HepG2 (cell line): Measurements from ENCODE around the gene INF2. TPM values are rescaled to one million over a fixed set of nuclear protein-coding genes. Genes with fewer than 3 reads are reported as not detected.
A peak's percentile ranks its signal among the peaks of the same experiment; 100 is the strongest.

ENCODE experiments used
- ATAC-seq: fragments of 200-7000 bp; cut with Tn5 transposase; 3 replicates; pipeline ENCODE4 v1.9.1; 2020; ENCODE audit warnings: mild to moderate bottlenecking, moderate library complexity
- BruUV-seq: library from RNA; stranded (reverse); fragments of 400-500 nt; replicated peaks from 2 replicates; lab custom pipeline; 2021; lab: Mats Ljungman, UMichigan
- CTCF ChIA-PET: fragments of 300-600 bp; formaldehyde crosslinking; extraction: SDS; loops from one replicate; lab custom pipeline; 2021; ENCODE audit warnings: low total read pairs, inconsistent platforms, low intra/inter-chr PET ratio; lab: Yijun Ruan, JAX
- POLR2A ChIA-PET: fragments of 350-600 bp; sonication (Branson Sonifier 250); formaldehyde crosslinking; loops from one replicate; lab custom pipeline; 2020; ENCODE audit warnings: antibody characterized with exemption, inconsistent platforms; lab: Yijun Ruan, JAX
- DNase-seq: peaks from one replicate; pipeline ENCODE4 v3.0.0-alpha.2; 2015; ENCODE audit warnings: low spot score
- FAIRE-seq: peaks from 3 replicates; lab custom pipeline; 2011; peaks lifted over from hg19 to GRCh38; lab: Jason Lieb, UNC
- H2AFZ ChIP-seq: one replicate; pipeline ENCODE4 v1.6.1; 2011; ENCODE audit warnings: low read length, inconsistent platforms
- H3K27ac ChIP-seq: fragments of 300-600 bp; 3 replicates; pipeline ENCODE4 v1.8.0; 2011; ENCODE audit warnings: mixed run types, mild to moderate bottlenecking, mixed read lengths, low read length, inconsistent platforms; ENCODE audit not compliant: insufficient read depth; ENCODE audit errors: extremely low read length
- H3K27me3 ChIP-seq, 2 experiments: fragments of 200-600 bp in 1 of 2; 2 replicates in 1 of 2; 3 replicates in 1 of 2; pipeline versions ENCODE4 v1.6.0 to v1.8.0; 2011; ENCODE audit warnings: low read length in 2 of 2, mild to moderate bottlenecking in 2 of 2, moderate library complexity in 2 of 2, inconsistent platforms in 1 of 2; ENCODE audit not compliant: insufficient read depth in 2 of 2, control insufficient read depth in 1 of 2
- H3K36me3 ChIP-seq, 2 experiments: fragments of 200-600 bp in 1 of 2; replicated peaks in 1 of 2; 2 replicates in 1 of 2; 3 replicates in 1 of 2; pipeline versions ENCODE4 v1.5.1 to v1.8.0; 2011; ENCODE audit warnings: low read length in 2 of 2, inconsistent platforms in 1 of 2; ENCODE audit not compliant: insufficient read depth in 2 of 2, control insufficient read depth in 1 of 2
- H3K4me1 ChIP-seq: 2 replicates; pipeline ENCODE4 v1.5.1; 2012; ENCODE audit warnings: low read length, inconsistent platforms; ENCODE audit not compliant: insufficient read depth
- H3K4me2 ChIP-seq: 2 replicates; pipeline ENCODE4 v1.6.0; 2011; ENCODE audit warnings: low read depth, low read length, inconsistent platforms
- H3K4me3 ChIP-seq, 3 experiments: fragments of 200-600 bp in 1 of 3; sonication (generic), shearing (Covaris generic) in 1 of 3; replicated peaks in 1 of 3; 2 replicates each; pipeline ENCODE4 v1.5.1; 2011 to 2016; ENCODE audit warnings: low read length in 3 of 3, inconsistent platforms in 2 of 3, low read depth in 2 of 3, mild to moderate bottlenecking in 2 of 3, control low read depth in 1 of 3, mixed read lengths in 1 of 3; ENCODE audit not compliant: insufficient read depth in 1 of 3
- H3K79me2 ChIP-seq: one replicate; pipeline ENCODE4 v1.6.1; 2011; ENCODE audit warnings: low read length, inconsistent platforms; ENCODE audit not compliant: insufficient read depth
- H3K9ac ChIP-seq: 2 replicates; pipeline ENCODE4 v1.6.0; 2011; ENCODE audit warnings: mild to moderate bottlenecking, low read depth, low read length, inconsistent platforms; ENCODE audit not compliant: insufficient read depth
- H3K9me3 ChIP-seq: 2 replicates; pipeline ENCODE4 v1.5.1; 2012; ENCODE audit warnings: mild to moderate bottlenecking, low read length
- H4K20me1 ChIP-seq: 2 replicates; pipeline ENCODE4 v1.6.0; 2011; ENCODE audit warnings: inconsistent platforms, mild to moderate bottlenecking, low read length, moderate library complexity; ENCODE audit not compliant: insufficient read depth
- GABPA ChIP-seq, 2 experiments: IDR thresholded peaks; 2 replicates each; pipeline ENCODE4 v1.6.1; 2011 to 2016; ENCODE audit warnings: low read depth in 2 of 2, low read length in 1 of 2, missing biosample characterization in 1 of 2, missing genetic modification characterization in 1 of 2
- GRHL1 ChIP-seq: sonication (generic); formaldehyde crosslinking; conservative IDR thresholded peaks from 2 replicates; pipeline ENCODE4 v1.8.0; 2022; ENCODE audit warnings: missing genetic modification reagents
- MZF1 ChIP-seq: sonication (generic); formaldehyde crosslinking; IDR thresholded peaks from 2 replicates; pipeline ENCODE4 v1.8.1; 2023; ENCODE audit warnings: mild to moderate bottlenecking, missing genetic modification reagents, borderline replicate concordance
- NFIC ChIP-seq: IDR thresholded peaks from 2 replicates; pipeline ENCODE4 v1.6.1; 2012; ENCODE audit warnings: mild to moderate bottlenecking, low read length, inconsistent platforms
- TBX3 ChIP-seq: fragments of 450-650 bp; IDR thresholded peaks from 2 replicates; pipeline ENCODE4 v1.6.1; 2017; ENCODE audit warnings: antibody characterized with exemption, mild to moderate bottlenecking, inconsistent platforms, borderline replicate concordance
- U2AF2 ChIP-seq: fragments of 200-400 bp; formaldehyde crosslinking; IDR thresholded peaks from 2 replicates; pipeline ENCODE4 v1.6.1; 2017; ENCODE audit warnings: low read depth, mild to moderate bottlenecking, low read length
- ZFP91 ChIP-seq: sonication (generic); formaldehyde crosslinking; IDR thresholded peaks from 2 replicates; pipeline ENCODE4 v1.9.0; 2022; ENCODE audit warnings: missing genetic modification reagents, mild to moderate bottlenecking, borderline replicate concordance
- ZNF274 ChIP-seq: sonication (generic); formaldehyde crosslinking; IDR thresholded peaks from 2 replicates; pipeline ENCODE4 v1.5.1; 2020; ENCODE audit warnings: mild to moderate bottlenecking, missing genetic modification reagents
- ZNF281 ChIP-seq: sonication (generic); formaldehyde crosslinking; IDR thresholded peaks from 2 replicates; pipeline ENCODE4 v1.4.0; 2020; ENCODE audit warnings: missing genetic modification reagents, borderline replicate concordance
- ZNF550 ChIP-seq: sonication (generic); formaldehyde crosslinking; IDR thresholded peaks from 2 replicates; pipeline ENCODE4 v1.4.0; 2020; ENCODE audit warnings: mild to moderate bottlenecking, missing genetic modification reagents, borderline replicate concordance
- ZNF782 ChIP-seq: sonication (generic); formaldehyde crosslinking; IDR thresholded peaks from 2 replicates; pipeline ENCODE4 v1.4.0; 2020; ENCODE audit warnings: missing genetic modification reagents, mild to moderate bottlenecking, borderline replicate concordance
- WGBS: methylation state at CpG from one replicate; pipeline ENCODE4 v1.1.6; 2017; ENCODE audit warnings: low lambda C conversion rate; 5-methylcytosine and 5-hydroxymethylcytosine counted together
- in situ Hi-C: cut with HindIII; loops from 2 replicates; pipeline ENCODE4 v1.10.0; 2017; ENCODE audit warnings: low pct_unique_long_range_greater_than_20kb; ENCODE audit not compliant: extremely low pct_ligation_motif_present
- intact Hi-C: fragments of 100-400 bp; cut with micrococcal nuclease; formaldehyde crosslinking; loops from one replicate; pipeline ENCODE4 v1.10.0; 2022; ENCODE audit not compliant: unreplicated experiment
- polyA plus RNA-seq, 8 experiments: library from polyadenylated mRNA; depleted of rRNA in 3 of 8; stranded (reverse) in 7 of 8; unstranded in 1 of 8; fragments of >200 nt; fragmentation: Illumina TruSeq in 4 of 8; extraction: Trizol in 4 of 8; gene quantifications; 2 replicates each; pipeline versions ENCODE4 v1.2.1 to v1.2.3, GENCODE V29; 2011 to 2016; ENCODE audit warnings: low read depth in 4 of 8, missing spikeins in 1 of 8, mixed read lengths in 1 of 8; ENCODE audit not compliant: insufficient read depth in 1 of 8
- total RNA-seq, 5 experiments: library from RNA; depleted of rRNA; stranded (reverse); fragments of >200 nt; fragmentation: Illumina TruSeq; extraction: Trizol; gene quantifications; 2 replicates each; pipeline ENCODE4 v1.2.3, GENCODE V29; 2016; ENCODE audit warnings: low read depth in 1 of 5
- TF ChIP-seq, protein P1 (sequence below): sonication (generic); formaldehyde crosslinking; IDR thresholded peaks from 2 replicates; pipeline ENCODE4 v1.5.1; 2020; ENCODE audit warnings: missing genetic modification reagents, mild to moderate bottlenecking, borderline replicate concordance
- TF ChIP-seq, protein P2 (sequence below): IDR thresholded peaks from 2 replicates; pipeline ENCODE4 v1.6.1; 2016

Gene INF2
- total and polyA plus RNA-seq, 2 of the 13 experiments (the other 11 are each of a cell fraction or from before 2014, with no cell fraction given) = 16.4 to 26.4 TPM

- DNase-seq = no peak
- Histone ChIP-seq H3K4me2 (peak overlapping the region; percentile 97), H3K27ac (no peak overlapping the region), H3K36me3 (no peaks in the 10 kb centered on the region), H3K27me3 (no peaks in the 10 kb centered on the region; a peak in 1 of 5 replicates), H3K9me3 (no peaks in the 10 kb centered on the region), H3K79me2 (no peaks in the 10 kb centered on the region), H3K4me3 (peak overlapping the region in 1 of 3 experiments; percentile 68; a peak in 4 of 6 replicates), H4K20me1 (no peaks in the 10 kb centered on the region), H3K4me1 (peaks cover 56% of the 10 kb centered on the region), H2AFZ (no peak overlapping the region), H3K9ac (no peak overlapping the region; the same call in 1 of the 2 replicates)
- intact Hi-C loops (loop anchor here (1.0 kb wide), 1 partner anchor 10 kb away; no protein-coding TSS in a partner anchor), in situ Hi-C loops (no loop called here)
- ChIA-PET POLR2A (interaction anchor here (0.6 to 7.6 kb wide), 5 partner anchors 9 to 77 kb away, joined by 3 to 179 read pairs (median 10); partner anchors contain the start of gene SIVA1), CTCF (no interaction called here)
- FAIRE-seq = no peak
- no peak for ATAC-seq
- WGBS = 30% methylated on average over 6 of the region's 7 CpGs
- BruUV-seq = no TSS peak
- TF ChIP-seq ZFP91 (no peak), TBX3 (no peak), GRHL1 (no peak), ZNF274 (CRISPR knock-in tag) (no peak), U2AF2 (no peak), ZNF782 (CRISPR knock-in tag) (no peak), MZF1 (CRISPR knock-in tag) (no peak), GABPA (IDR thresholded peaks at IDR 0.05; ENCODE audit: low read depth, low read length) (no peak), GABPA (CRISPR knock-in tag; IDR thresholded peaks at IDR 0.05; ENCODE audit: low read depth) (peak; percentile 50; the same call in 1 of the 2 replicates), ZNF281 (peak; percentile 46; the same call in 1 of the 2 replicates), ZNF550 (no peak), NFIC (no peak)
- TF ChIP-seq, protein P1, sequence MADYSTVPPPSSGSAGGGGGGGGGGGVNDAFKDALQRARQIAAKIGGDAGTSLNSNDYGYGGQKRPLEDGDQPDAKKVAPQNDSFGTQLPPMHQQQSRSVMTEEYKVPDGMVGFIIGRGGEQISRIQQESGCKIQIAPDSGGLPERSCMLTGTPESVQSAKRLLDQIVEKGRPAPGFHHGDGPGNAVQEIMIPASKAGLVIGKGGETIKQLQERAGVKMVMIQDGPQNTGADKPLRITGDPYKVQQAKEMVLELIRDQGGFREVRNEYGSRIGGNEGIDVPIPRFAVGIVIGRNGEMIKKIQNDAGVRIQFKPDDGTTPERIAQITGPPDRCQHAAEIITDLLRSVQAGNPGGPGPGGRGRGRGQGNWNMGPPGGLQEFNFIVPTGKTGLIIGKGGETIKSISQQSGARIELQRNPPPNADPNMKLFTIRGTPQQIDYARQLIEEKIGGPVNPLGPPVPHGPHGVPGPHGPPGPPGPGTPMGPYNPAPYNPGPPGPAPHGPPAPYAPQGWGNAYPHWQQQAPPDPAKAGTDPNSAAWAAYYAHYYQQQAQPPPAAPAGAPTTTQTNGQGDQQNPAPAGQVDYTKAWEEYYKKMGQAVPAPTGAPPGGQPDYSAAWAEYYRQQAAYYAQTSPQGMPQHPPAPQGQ (CRISPR knock-in tag) = no peak
- TF ChIP-seq, protein P2, sequence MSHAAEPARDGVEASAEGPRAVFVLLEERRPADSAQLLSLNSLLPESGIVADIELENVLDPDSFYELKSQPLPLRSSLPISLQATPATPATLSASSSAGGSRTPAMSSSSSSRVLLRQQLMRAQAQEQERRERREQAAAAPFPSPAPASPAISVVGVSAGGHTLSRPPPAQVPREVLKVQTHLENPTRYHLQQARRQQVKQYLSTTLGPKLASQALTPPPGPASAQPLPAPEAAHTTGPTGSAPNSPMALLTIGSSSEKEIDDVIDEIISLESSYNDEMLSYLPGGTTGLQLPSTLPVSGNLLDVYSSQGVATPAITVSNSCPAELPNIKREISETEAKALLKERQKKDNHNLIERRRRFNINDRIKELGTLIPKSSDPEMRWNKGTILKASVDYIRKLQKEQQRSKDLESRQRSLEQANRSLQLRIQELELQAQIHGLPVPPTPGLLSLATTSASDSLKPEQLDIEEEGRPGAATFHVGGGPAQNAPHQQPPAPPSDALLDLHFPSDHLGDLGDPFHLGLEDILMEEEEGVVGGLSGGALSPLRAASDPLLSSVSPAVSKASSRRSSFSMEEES (CRISPR knock-in tag) = no peak
These were observed 13.2 kb upstream of the INF2 start for GRCh38 chr14:104676130-104676693.
